ENCODE results near the gene CFHR5. TPM values are rescaled to one million over a fixed set of nuclear protein-coding genes. Genes with fewer than 3 reads are reported as not detected.

The CFHR5 gene
- total and polyA plus RNA-seq, 2 of the 4 experiments (the other 2 are of a cell fraction), result not detected

GRCh38 chr1:197024460-197024859 is 47.1 kb downstream of the CFHR5 start:
- H3K9me3 ChIP-seq (ENCODE audit: control insufficient read depth, insufficient read depth, low read length), result no peaks in the 10 kb centered on the region
- no TSS peak for BruUV-seq (replicated peaks)
- no peak overlapping the region for H3K4me3 ChIP-seq (ENCODE audit: insufficient read depth, low read depth, low read length)
- no peak overlapping the region for H3K4ac ChIP-seq (ENCODE audit: low read depth, low read length)
- no peaks in the 10 kb centered on the region for H3K4me1 ChIP-seq (ENCODE audit: control insufficient read depth, insufficient read depth, low read length)
- TF ChIP-seq NFE2L2 (IDR thresholded peaks at IDR 0.05; ENCODE audit: low read depth, low read length) (peak; percentile 57; the same call in 1 of the 2 replicates), MAFK (IDR thresholded peaks at IDR 0.05; ENCODE audit: low read depth, low read length) (peak; percentile 87), RCOR1 (IDR thresholded peaks at IDR 0.05; ENCODE audit: insufficient replicate concordance, low read length) (no peak)
- no peak overlapping the region for H3K4me2 ChIP-seq (ENCODE audit: low read depth, low read length)
- in situ Hi-C loops (cut with MboI; ENCODE audit: low sequenced_read_pairs) (no loop called here), dilution Hi-C loops (cut with HindIII; ENCODE audit: low sequenced_read_pairs, unreplicated experiment) (no loop called here), intact Hi-C loops (cut with micrococcal nuclease) (no loop called here)
- H2BK15ac ChIP-seq (ENCODE audit: low read depth, low read length), result no peak overlapping the region
- ATAC-seq (ENCODE audit: low read depth) (peak; percentile 57), DNase-seq (peak; percentile 7)
- no peak overlapping the region for H2AFZ ChIP-seq (replicated peaks; ENCODE audit: low read length, poor library complexity)
- H4K20me1 ChIP-seq (ENCODE audit: insufficient read depth, low read length), result no peaks in the 10 kb centered on the region
- POLR2A ChIA-PET (ENCODE audit: unreplicated experiment), result no interaction called here
- no peak overlapping the region for H3K27ac ChIP-seq (ENCODE audit: insufficient read depth, low read length)
- no peak overlapping the region for H3K18ac ChIP-seq (ENCODE audit: low read depth, low read length)
- no peak overlapping the region for H2BK120ac ChIP-seq (ENCODE audit: low read depth, low read length)
- H3K9me1 ChIP-seq (ENCODE audit: insufficient read depth, low read length), result no peaks in the 10 kb centered on the region
- H4K8ac ChIP-seq (ENCODE audit: low read depth in 2 of 2, low read length in 2 of 2), result no peak overlapping the region
- H2AK5ac ChIP-seq (ENCODE audit: low read depth, low read length), result no peak overlapping the region
- H3K27me3 ChIP-seq (ENCODE audit: control insufficient read depth, insufficient read depth, low read length), result no peaks in the 10 kb centered on the region
- no peak overlapping the region for H4K91ac ChIP-seq (ENCODE audit: insufficient read depth, low read depth, low read length)
- H4K5ac ChIP-seq (ENCODE audit: low read depth, low read length), result no peak overlapping the region
- no CpG with 5 or more reads among the region's 1 CpG for WGBS, 2 experiments (ENCODE audit: extremely low coverage in 2 of 2, insufficient read length in 1 of 2)
- H3K79me1 ChIP-seq (ENCODE audit: low read depth in 1 of 2, low read length in 2 of 2), result no peaks in the 10 kb centered on the region
- H3K23ac ChIP-seq (ENCODE audit: low read depth, low read length), result no peak overlapping the region
- no peaks in the 10 kb centered on the region for H3K36me3 ChIP-seq (ENCODE audit: control insufficient read depth, insufficient read depth, low read length)
- CTCF ChIA-PET, result no interaction called here
- H3K9ac ChIP-seq (ENCODE audit: low read depth, low read length), result no peak overlapping the region
- H3K14ac ChIP-seq (replicated peaks; ENCODE audit: low read depth, low read length), result no peak overlapping the region
- H2AK9ac ChIP-seq (replicated peaks; ENCODE audit: low read depth, low read length, poor library complexity), result no peak overlapping the region
- H3K56ac ChIP-seq (ENCODE audit: extremely low read depth, insufficient read depth, low read length), result no peak overlapping the region
- no peak overlapping the region for H2BK20ac ChIP-seq (ENCODE audit: low read depth, low read length)
- H2BK5ac ChIP-seq (ENCODE audit: low read depth, low read length, poor library complexity, severe bottlenecking), result no peak overlapping the region
